ES-I3 (cell line): ENCODE measurements around the gene ZNF581.

Experiments
- H3K36me3 ChIP-seq: 2 replicates; pipeline ENCODE4 v1.6.1; 2013; ENCODE audit warnings: mild to moderate bottlenecking, low read length, control low read depth, moderate library complexity; ENCODE audit not compliant: insufficient read depth
- H3K4me1 ChIP-seq: 2 replicates; pipeline ENCODE4 v1.6.1; 2013; ENCODE audit warnings: mild to moderate bottlenecking, control low read depth, low read length; ENCODE audit not compliant: insufficient read depth
- H3K9ac ChIP-seq: 2 replicates; pipeline ENCODE4 v1.6.1; 2013; ENCODE audit warnings: low read depth, mild to moderate bottlenecking, low read length, moderate library complexity
- H3K9me3 ChIP-seq: 2 replicates; pipeline ENCODE4 v1.6.1; 2013; ENCODE audit warnings: mild to moderate bottlenecking, low read length, moderate library complexity; ENCODE audit not compliant: control insufficient read depth, insufficient read depth

The ZNF581 gene

DNA sequence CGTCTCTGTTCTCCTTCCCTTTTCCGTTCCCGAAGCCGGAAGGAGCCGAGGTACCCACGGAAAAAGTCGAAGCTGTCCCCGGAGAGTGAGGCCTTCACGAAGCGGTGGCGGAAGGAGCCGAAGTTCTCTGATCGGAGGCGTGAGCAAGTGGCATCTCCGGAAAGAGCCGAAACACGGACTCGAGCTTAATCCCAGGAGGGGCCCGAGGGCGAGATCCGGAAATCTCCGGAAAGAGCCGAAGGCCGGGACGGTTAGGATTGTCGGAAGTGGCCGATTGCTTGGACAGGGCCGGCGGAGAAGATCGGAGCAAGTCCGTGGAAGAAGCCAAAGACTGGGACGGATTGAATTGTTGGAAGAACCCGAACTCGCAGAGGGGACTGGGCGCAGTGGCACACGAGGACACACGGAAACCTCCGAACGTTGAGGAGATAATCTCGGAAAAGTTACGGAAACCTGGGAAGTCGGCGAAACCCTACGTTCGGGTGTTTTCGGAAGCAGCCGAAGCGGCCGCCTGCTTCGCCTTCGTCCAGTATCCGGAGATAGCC, 10.9 kb downstream of the ZNF581 start:
- Histone ChIP-seq H3K9ac (peak overlapping the region; percentile 96), H3K9me3 (no peaks in the 10 kb centered on the region), H3K36me3 (no peaks in the 10 kb centered on the region), H3K4me1 (peaks cover 18% of the 10 kb centered on the region)

DNA sequence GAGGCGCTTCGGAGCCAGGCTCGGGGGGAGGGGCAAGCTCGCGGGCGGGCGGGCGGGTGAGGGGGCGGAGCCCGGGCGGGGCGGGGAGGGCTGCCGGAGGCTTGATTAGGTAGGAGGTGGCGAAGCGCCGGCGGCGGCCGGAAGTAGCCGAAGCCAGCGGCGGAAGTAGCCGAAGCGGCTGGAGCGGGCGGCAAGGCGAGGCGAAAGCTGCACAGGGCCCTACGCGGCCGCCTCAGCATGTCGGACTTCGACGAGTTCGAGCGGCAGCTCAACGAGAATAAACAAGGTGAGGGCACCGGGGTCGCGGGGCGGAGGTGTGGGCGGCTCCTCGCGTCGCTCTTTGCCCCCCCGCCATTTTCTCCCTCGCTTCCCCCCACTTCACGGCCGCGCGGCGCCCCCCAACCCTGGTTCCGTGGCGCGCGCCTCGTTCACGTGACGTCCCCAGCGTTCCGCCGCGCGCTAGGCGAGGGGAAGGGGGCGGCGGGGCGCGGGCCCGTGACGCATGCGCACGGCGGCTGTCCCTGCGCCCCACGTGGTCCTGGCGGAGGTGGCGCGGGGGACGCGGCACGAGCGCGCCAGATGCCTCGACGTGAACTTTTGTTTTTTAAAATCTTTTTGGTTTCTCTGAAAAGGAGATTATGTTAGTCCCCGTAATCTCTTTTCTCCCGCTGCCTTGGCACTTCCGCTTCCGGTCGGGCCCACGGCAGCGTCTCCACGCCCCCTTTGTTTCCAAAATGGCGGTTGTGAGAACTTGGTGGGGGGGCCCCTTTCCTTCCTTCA, 11.6 kb downstream of the ZNF581 start, which contains the start of gene U2AF2:
Gene U2AF2, plus strand, starts transcription at position 168 of the 780 bp plus-strand sequence. Its CDS starts 70 bp downstream, at position 238.
- Histone ChIP-seq H3K9me3 (no peaks in the 10 kb centered on the region), H3K9ac (peak within 1 kb of the TSS; percentile 96), H3K4me1 (peaks cover 18% of the 10 kb centered on the region), H3K36me3 (no peaks in the 10 kb centered on the region)

DNA sequence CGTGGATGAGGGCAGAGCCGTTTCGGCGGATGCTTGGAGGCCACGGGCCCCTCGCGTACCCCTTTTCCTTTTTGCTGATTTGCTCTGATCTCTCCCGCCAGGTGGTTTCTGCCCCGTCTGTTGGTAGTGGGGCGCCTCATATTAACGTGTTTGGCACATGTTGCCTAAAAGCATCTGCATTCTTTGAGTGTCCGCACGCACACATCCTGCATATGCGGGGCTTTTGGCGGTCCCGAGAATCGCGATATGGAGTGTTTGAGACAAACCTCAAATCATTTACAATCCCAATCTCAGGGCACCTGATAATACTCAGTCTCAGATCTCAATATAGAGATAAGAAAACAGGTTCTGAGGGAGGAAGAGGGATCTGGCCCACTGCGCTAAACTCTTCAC, 12.2 kb downstream of the ZNF581 start:
- Histone ChIP-seq H3K9me3 (no peaks in the 10 kb centered on the region), H3K4me1 (peaks cover 18% of the 10 kb centered on the region), H3K9ac (peak overlapping the region; percentile 84), H3K36me3 (no peaks in the 10 kb centered on the region)

DNA sequence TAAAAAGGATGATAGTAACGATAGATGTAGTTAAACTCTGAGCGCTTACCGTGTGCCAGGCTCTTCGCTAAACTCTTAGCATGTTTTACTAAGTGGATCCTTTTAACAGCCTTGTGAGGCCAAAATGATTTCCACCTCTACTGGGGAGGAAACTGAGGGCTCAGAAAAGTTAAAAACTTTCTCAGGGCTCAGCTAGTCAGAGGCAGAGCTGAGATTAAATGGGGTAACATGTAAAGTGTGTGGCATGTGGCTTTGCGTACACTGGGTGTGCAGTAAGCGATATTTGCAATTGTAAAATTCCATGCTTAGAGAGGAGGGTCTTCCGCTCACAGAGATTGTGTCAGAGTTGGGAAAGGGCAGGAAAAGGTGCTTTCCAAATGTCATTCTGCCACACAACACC, 13.1 kb downstream of the ZNF581 start:
- peaks cover 18% of the 10 kb centered on the region for H3K4me1 ChIP-seq
- peak overlapping the region; percentile 84 for H3K9ac ChIP-seq
- peaks cover 2% of the 10 kb centered on the region; the same call in 1 of the 2 replicates for H3K36me3 ChIP-seq
- H3K9me3 ChIP-seq: no peaks in the 10 kb centered on the region

DNA sequence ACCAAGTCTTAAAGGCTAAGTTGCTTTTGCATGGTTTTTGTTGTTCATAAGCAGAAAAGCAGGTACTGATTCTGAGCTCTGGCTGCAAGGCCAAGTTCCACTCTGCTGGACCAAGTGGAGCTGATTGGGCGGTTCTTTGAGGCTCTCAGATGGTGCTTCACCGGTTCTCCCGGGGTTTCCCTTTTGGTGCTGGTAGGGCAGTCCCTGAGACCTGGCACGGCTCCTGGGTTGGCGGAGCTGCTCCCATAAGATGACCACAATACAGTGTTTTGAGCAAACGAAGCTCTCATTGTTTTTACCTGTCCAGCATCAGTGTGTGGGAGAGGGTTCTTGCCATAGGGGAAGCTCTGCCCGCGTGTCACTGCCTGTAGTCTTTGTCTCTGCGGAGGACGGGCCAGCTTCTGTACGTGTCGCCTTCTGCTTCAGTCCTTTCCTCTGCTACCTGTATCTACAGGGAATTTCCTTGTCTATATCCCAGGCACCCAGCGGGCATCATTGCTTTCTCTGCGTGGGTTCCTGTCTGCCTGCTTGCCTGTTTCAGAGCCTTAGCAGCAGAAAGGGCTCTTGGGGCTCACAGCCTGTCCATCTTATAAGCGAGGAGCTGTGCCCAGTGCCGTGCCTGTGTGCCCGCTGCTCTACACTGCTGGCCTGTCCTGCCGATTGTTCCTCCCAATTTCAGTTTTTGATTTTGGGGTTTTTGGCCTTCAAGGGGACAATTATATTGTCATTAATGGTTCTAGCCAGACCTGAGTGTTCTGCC, 13.7 kb downstream of the ZNF581 start:
- peak overlapping the region; percentile 84 for H3K9ac ChIP-seq
- peaks cover 4% of the 10 kb centered on the region; the same call in 1 of the 2 replicates for H3K36me3 ChIP-seq

DNA sequence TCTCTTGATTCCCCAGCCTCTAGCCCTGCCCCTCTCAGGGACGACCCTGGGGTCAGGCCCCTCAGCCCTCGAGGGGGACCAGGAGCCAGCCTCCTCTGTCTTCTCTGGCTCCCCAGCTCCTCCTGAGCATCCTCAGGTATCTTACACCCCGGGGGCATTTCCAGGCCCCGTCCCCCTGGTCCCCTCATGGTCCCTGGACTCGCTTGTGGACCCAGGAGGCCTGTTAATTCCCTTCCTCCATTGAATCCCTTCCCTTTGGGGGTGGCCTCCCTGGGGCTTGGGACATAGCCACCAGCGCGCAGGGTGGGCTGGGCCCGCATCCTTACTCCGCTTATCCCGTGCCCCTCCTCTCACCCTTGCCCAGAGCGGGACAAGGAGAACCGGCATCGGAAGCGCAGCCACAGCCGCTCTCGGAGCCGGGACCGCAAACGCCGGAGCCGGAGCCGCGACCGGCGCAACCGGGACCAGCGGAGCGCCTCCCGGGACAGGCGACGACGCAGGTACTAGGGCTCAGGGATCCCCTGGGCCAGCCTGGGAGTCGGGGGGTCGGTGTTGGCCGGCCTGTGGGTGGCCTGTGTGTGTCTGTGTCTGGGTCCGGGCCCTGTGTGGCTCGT, 15.5 kb downstream of the ZNF581 start:
- no peaks in the 10 kb centered on the region for H3K9me3 ChIP-seq
- peaks cover 18% of the 10 kb centered on the region for H3K4me1 ChIP-seq
- H3K9ac ChIP-seq: no peak overlapping the region
- peaks cover 19% of the 10 kb centered on the region for H3K36me3 ChIP-seq

More for the DNA sequence above, 13.7 kb downstream of the ZNF581 start:
- Histone ChIP-seq H3K9me3 (no peaks in the 10 kb centered on the region), H3K4me1 (peaks cover 18% of the 10 kb centered on the region)

DNA sequence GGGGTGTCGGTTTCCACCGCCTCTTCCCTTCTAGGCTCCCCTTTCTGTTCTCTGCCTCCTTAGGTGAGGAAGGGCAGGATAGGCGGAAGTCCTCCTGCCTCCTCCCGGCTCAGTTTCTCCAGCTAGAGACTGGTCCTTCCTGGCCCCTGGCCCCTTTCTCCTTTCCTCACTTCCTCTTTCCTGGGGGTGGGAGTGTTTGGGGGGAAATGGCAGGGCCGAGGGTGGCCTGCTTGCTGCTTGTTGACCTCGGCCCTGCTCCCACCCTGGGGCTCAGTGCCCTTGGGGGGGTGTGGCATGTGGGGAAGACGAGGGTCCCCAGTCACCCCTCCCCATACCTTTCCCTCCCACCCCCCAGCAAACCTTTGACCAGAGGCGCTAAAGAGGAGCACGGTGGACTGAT, 16.4 kb downstream of the ZNF581 start:
- Histone ChIP-seq H3K9me3 (no peaks in the 10 kb centered on the region), H3K9ac (peak overlapping the region; percentile 6; the same call in 1 of the 2 replicates), H3K4me1 (peaks cover 18% of the 10 kb centered on the region), H3K36me3 (peaks cover 23% of the 10 kb centered on the region)

DNA sequence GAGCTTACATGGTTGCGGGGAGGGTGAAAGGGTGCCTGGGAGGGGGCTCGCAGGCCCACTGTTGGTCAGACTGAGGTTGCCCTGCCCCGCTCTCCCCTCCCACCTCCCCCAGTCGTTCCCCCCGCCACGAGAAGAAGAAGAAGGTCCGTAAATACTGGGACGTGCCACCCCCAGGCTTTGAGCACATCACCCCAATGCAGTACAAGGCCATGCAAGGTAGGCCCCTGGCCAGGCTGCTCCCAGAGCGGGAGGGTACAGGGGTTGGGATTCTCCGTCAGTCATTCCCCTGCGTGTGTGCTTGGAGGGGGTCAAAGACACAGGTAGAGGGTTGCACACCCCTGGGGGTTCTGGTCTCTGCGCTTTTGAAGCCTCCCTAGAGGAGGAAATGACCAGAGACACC, 17.0 kb downstream of the ZNF581 start:
- Histone ChIP-seq H3K9me3 (no peaks in the 10 kb centered on the region), H3K36me3 (peaks cover 23% of the 10 kb centered on the region), H3K9ac (no peak overlapping the region), H3K4me1 (peaks cover 18% of the 10 kb centered on the region)

DNA sequence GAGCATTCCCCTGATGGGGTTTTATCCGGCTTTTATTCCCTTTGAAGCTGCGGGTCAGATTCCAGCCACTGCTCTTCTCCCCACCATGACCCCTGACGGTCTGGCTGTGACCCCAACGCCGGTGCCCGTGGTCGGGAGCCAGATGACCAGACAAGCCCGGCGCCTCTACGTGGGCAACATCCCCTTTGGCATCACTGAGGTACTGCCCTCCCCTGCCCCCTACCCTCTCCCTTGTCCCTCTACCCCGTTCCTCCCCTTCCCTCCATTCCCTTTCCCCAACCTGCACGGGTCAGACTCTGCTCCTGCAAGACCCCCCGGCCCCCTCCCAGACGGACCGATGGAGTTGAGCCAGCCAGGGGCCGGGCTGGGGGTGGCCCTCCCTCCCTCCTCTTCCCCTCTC, 17.5 kb downstream of the ZNF581 start:
- Histone ChIP-seq H3K9ac (no peak overlapping the region), H3K36me3 (peaks cover 23% of the 10 kb centered on the region), H3K4me1 (peaks cover 18% of the 10 kb centered on the region), H3K9me3 (no peaks in the 10 kb centered on the region)

DNA sequence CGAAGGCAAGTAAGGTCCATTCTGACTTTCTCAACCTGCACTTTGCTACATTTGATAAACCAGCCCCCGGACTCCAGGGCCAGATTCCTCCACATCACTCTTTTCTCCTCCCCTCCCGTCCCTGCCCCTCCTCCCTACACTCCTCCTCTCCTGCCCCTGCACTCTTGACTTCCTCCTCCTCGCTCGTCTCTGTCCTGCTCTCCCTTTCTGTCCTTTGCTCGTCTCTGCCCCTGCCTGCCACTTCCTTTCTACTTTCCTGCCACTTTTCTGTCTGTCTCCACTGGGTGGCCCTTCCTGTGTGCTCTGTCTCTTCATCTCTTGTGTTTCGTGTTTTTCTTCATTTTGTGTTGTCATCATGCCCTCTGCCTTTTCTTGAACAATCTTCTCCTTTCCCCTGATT, 18.4 kb downstream of the ZNF581 start:
- H3K4me1 ChIP-seq: peaks cover 13% of the 10 kb centered on the region
- H3K36me3 ChIP-seq: peaks cover 30% of the 10 kb centered on the region
- no peak overlapping the region for H3K9ac ChIP-seq
- H3K9me3 ChIP-seq: no peaks in the 10 kb centered on the region

DNA sequence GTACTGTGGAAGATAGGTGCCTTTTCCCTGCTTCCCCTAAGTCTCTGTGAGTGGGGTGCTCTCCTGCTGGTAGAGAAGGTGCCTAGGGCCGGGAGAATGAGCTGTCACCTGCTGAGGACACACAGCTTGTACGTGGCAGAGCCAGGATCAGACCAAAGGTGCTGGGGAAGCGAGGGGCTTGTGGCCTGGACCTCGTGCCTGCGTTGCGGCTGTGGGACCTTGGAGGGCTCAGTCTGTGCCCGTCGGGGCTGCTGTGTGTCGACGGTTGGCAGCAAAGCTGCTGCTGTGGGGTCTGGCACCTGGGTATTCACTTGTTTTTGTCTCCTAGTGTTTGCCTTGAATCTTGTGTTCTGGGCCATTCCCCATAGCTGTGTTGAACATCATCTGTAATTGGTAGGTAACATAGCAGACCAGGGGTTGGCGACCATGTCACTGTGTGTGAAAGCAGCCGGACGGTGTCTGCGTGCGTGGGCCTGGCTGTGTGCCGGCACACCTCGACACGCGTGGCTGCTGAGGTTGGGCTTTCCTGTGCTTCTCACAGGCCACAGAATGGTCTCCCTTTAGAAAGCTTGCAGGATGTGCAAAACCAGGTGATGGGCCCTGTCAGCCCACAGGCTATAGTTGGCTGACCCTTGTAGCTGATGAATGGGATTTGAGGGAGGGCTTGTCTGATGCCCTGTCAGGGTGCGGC, 20.5 kb downstream of the ZNF581 start:
- no peak overlapping the region for H3K9ac ChIP-seq
- no peaks in the 10 kb centered on the region for H3K4me1 ChIP-seq
- H3K36me3 ChIP-seq: peaks cover 33% of the 10 kb centered on the region
- H3K9me3 ChIP-seq: no peaks in the 10 kb centered on the region

DNA sequence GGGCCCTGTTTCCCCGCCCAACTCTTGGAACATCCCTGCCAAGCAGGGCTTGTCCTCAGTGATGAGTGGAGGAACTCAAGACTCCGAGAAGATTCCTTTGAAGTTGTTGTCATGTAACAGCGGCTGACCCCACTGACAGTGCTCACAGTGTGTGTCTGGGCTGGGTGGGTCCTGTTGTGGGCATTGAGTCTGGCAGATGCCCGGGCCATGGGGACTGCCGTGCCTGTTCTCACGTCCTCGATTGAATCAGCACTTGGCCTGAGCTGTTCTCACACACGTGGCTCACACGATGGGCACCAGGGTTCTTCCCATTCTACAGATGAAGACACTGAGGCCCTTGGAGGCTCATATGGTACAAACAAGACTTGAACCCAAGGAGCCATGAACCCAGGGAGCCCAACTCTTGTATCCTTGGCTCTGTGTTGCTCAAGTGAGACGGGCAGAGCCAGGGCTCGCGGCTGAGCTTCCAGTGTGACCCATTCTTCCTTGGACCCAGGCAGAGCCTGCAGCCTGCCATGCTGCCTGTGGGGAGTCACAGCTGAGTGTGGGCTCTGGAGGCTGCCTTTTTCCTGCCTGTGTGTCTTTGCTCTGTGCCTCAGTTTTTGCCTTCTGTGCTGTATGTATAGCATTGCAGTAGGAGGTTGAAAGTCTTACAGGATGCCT, 23.0 kb downstream of the ZNF581 start:
- H3K9me3 ChIP-seq: no peaks in the 10 kb centered on the region
- H3K36me3 ChIP-seq: peaks cover 34% of the 10 kb centered on the region
- no peak overlapping the region for H3K9ac ChIP-seq
- H3K4me1 ChIP-seq: no peaks in the 10 kb centered on the region

DNA sequence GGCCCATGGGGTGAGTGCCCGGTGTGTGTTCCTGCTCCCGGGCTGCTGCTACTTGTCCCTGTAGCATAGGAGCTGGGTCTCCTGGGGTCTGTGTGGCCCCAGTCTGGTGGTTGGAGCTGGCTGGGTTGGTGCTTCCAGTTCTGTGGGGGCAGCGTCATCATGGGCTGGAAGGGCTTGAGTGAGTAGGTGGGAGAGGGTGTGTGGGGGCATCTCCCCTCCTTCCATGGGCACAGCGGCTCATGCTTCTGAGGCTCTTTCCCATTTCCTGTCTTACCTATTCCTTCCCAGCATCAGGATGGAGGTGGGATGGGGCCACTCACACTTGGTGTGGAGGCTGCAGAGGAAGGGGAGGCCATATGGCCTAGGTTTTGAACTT, 23.5 kb downstream of the ZNF581 start:
- peaks cover 32% of the 10 kb centered on the region for H3K36me3 ChIP-seq
- H3K9me3 ChIP-seq: no peaks in the 10 kb centered on the region
- H3K9ac ChIP-seq: no peak overlapping the region
- H3K4me1 ChIP-seq: peaks cover under 1% of the 10 kb centered on the region; the same call in 1 of the 2 replicates
